Fibroblast of skin of scalp (primary cell): ENCODE data around the gene PYHIN1.

Experiments
- DNase-seq: peaks from one replicate; pipeline ENCODE4 v3.0.0-alpha.2; 2013

The PYHIN1 gene

DNA sequence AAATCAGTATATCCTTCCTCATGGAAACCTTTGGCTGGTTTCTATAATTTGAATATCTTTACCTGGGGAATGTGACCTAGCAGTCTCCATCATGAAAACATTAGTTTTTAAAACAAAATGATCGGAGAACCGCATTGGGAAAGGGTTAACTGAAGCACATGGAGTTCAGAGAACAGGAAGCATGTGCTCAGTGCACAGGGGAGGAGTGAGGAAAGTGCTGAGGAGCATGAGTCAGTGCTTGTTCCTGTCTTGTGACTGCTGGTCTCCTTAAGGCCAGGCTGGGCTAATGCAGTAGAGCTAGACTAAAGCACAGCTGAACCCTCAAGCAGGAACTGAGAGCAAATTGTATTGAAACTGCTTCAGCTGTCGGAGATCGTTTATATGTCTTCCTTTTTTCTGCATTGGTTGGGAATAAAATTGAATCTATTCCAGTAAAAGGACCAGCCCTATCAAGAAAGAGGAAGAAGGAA, 84.1 kb downstream of the PYHIN1 start:
- peak; percentile 77 for DNase-seq

DNA sequence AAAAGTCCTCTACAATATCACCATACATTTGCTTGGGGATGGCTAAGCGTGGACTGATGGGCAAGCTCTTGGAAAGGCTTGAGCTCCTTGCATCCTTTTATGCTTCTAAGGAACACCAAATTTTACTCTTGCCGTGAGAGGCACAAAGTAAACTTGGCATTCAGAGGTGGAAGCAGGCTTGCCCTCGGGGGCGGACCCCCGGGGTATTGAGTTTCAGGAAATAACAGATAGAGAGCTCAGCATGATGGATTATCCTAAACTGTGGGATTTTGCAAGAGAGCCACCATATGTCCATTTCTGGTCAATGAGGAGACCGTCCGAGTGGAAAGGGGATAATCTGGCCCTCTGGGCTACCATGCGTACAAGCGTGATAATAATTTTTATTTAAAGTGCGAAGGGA, 92.4 kb downstream of the PYHIN1 start:
- no peak for DNase-seq

DNA sequence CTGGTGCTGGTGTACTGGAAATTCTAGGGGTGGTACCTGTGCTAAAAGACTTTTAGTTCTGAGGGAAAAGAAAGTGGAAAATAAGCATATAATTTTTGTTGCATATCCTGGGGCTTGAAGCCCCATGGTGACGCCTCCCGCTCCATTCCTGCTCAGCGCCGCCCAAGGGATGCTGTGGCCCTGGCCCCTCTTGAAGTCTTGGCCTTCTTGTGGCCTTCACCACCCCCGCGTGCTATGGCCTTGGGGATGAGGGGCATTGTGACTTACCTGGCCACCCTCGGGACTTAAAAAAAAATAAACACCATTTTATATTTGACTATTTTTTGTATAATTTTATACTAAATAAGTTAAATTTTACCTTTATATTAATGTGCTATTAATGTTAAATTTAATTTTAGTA, 93.7 kb downstream of the PYHIN1 start:
- DNase-seq, result no peak
